ENCODE measurements around the gene FNDC8.

DNA sequence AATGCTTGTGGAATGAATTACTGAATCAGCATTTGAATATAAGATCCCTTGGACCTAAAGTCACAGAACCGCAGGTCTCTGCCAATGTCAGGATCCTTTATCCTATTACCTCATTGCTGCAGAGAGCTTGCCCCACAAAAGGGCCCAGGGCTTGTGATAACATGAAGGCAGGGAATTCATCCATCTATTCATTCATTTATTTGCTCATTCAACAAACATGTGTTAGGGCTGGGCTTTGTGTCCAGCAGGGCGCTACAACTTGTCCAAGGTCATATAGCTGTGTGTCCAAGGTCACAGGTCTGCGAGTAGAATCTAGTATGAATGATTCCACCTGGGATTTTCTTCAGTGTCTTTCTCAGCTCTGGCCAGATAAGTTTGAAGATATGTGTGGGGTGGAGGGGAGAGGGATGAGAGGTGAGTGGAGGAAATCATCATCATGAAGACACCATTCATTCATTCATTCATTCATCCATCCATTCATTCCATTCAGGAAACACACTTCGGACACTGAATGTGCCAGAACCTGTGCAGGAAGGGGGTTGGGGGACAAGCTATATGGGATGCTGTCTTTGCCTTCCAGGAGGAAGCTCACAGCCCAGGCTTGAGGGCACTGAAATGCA lies 24.9 kb downstream of the FNDC8 start:
- TF ChIP-seq, protein P1, sequence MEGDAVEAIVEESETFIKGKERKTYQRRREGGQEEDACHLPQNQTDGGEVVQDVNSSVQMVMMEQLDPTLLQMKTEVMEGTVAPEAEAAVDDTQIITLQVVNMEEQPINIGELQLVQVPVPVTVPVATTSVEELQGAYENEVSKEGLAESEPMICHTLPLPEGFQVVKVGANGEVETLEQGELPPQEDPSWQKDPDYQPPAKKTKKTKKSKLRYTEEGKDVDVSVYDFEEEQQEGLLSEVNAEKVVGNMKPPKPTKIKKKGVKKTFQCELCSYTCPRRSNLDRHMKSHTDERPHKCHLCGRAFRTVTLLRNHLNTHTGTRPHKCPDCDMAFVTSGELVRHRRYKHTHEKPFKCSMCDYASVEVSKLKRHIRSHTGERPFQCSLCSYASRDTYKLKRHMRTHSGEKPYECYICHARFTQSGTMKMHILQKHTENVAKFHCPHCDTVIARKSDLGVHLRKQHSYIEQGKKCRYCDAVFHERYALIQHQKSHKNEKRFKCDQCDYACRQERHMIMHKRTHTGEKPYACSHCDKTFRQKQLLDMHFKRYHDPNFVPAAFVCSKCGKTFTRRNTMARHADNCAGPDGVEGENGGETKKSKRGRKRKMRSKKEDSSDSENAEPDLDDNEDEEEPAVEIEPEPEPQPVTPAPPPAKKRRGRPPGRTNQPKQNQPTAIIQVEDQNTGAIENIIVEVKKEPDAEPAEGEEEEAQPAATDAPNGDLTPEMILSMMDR (IDR thresholded peaks at IDR 0.05): no peak
- no peak for TF ChIP-seq POLR2A (IDR thresholded peaks at IDR 0.05)
